Transverse colon (tissue), 4 donors: ENCODE measurements around the gene VCX2.
"Not testable (repeated sequence)": the region's sequence is repeated elsewhere in the genome, so short reads cannot be mapped to it uniquely, and the experiment has no call there.

Experiments used
- CTCF ChIP-seq, 5 experiments: fragments of 200-600 bp in 3 of 5; fragments of 450-650 bp in 2 of 5; sonication (generic) in 3 of 5; IDR thresholded peaks; 1 replicate in 2 of 5; 2 replicates in 3 of 5; pipeline ENCODE4 v1.5.1; 2016 to 2017; ENCODE audit warnings: antibody characterized with exemption in 5 of 5, inconsistent platforms in 3 of 5, mild to moderate bottlenecking in 2 of 5, moderate library complexity in 1 of 5
- POLR2A ChIP-seq: fragments of 450-650 bp; IDR thresholded peaks from one replicate; pipeline ENCODE4 v1.6.1; 2016; ENCODE audit warnings: antibody characterized with exemption, mild to moderate bottlenecking, moderate library complexity
- POLR2AphosphoS5 ChIP-seq, 3 donors: sonication (generic); formaldehyde crosslinking; IDR thresholded peaks; one replicate each; pipeline ENCODE4 v1.6.1; 2016; ENCODE audit warnings: antibody characterized with exemption in 3 of 3

GRCh38 chrX:8121391-8121790 lies 49.7 kb downstream of the VCX2 start:
- TF ChIP-seq CTCF (IDR thresholded peaks at IDR 0.05); POLR2AphosphoS5 (IDR thresholded peaks at IDR 0.05); POLR2A: not testable (repeated sequence)
